MCF 10A (cell line): ENCODE results near the gene XRN2. TPM values are rescaled to one million over a fixed set of nuclear protein-coding genes. Genes with fewer than 3 reads are reported as not detected.

ENCODE experiments used
- BruUV-seq: library from RNA; stranded (reverse); fragments of 400-500 nt; replicated peaks from 2 replicates; lab custom pipeline; 2021; lab: Mats Ljungman, UMichigan
- CTCF ChIA-PET: fragments of 300-600 bp; sonication (Branson Sonifier 250); formaldehyde crosslinking; extraction: SDS; loops from one replicate; lab custom pipeline; 2021; ENCODE audit warnings: antibody characterized with exemption, inconsistent platforms; lab: Yijun Ruan, JAX
- POLR2A ChIA-PET: fragments of 300-600, 350-650 bp; sonication (Branson Sonifier 250); formaldehyde crosslinking; extraction: SDS; loops from one replicate; lab custom pipeline; 2020; ENCODE audit warnings: antibody characterized with exemption, inconsistent platforms; lab: Yijun Ruan, JAX
- DNase-seq: peaks from one replicate; pipeline ENCODE4 v3.0.0-alpha.2; 2018; ENCODE audit not compliant: unreplicated experiment
- H3K27ac Mint-ChIP-seq: one replicate; pipeline ENCODE4 v1.8.0; 2022; ENCODE audit warnings: mild to moderate bottlenecking, low read depth, mixed read lengths; ENCODE audit not compliant: unreplicated experiment
- H3K27me3 Mint-ChIP-seq: one replicate; pipeline ENCODE4 v1.8.0; 2022; ENCODE audit warnings: mixed read lengths; ENCODE audit not compliant: insufficient read depth, unreplicated experiment
- H3K36me3 Mint-ChIP-seq: one replicate; pipeline ENCODE4 v1.8.0; 2022; ENCODE audit warnings: mild to moderate bottlenecking, moderate library complexity, mixed read lengths; ENCODE audit not compliant: insufficient read depth, unreplicated experiment
- H3K4me1 Mint-ChIP-seq: one replicate; pipeline ENCODE4 v1.8.0; 2022; ENCODE audit warnings: mixed read lengths; ENCODE audit not compliant: insufficient read depth, unreplicated experiment
- H3K4me3 Mint-ChIP-seq: one replicate; pipeline ENCODE4 v1.8.0; 2022; ENCODE audit warnings: mild to moderate bottlenecking, moderate library complexity, mixed read lengths; ENCODE audit not compliant: unreplicated experiment
- H3K9me3 Mint-ChIP-seq: one replicate; pipeline ENCODE4 v1.8.0; 2022; ENCODE audit warnings: mixed read lengths; ENCODE audit not compliant: unreplicated experiment
- intact Hi-C: fragments of 100-400 bp; cut with micrococcal nuclease; formaldehyde crosslinking; loops from 2 replicates; pipeline ENCODE4 v1.14.1; 2022
- total RNA-seq: library from RNA; stranded (reverse); gene quantifications from 2 replicates; pipeline ENCODE4 v1.2.3, GENCODE V29; 2022
- TF ChIP-seq, protein P1 (sequence below): fragments of 200-600 bp; IDR thresholded peaks from one replicate; pipeline ENCODE4 v1.8.0; 2022; ENCODE audit warnings: antibody characterized with exemption, mild to moderate bottlenecking; ENCODE audit not compliant: unreplicated experiment

The XRN2 gene
- total RNA-seq, 1 experiment from 2014 or later: 67.8 TPM

DNA sequence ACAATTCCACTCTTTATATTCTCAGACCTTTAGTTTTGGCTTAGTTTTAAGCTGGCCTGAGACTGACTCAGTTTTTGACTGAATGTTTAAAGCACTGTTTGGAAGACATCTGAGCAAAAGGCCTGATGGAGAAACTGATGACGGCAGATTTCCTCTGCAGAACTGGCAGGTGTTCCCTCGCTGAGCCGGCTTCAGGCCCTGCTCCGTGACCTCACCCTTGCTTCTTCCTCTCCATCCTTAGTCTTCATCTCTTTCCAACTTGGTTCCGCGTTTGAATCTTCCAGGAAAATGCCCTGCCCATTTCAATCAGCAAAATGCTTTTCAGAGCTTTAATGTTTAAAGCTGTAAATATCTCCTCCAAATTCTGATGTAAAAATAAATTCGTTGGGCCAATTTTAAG is 87.6 kb downstream of the XRN2 start:
- intact Hi-C loops: no loop called here
- no TSS peak for BruUV-seq
- ChIA-PET CTCF (interaction anchor here (0.6 to 1.7 kb wide), 3 partner anchors 155 to 1388 kb away, joined by 3 to 13 read pairs (median 5); no protein-coding TSS in a partner anchor), POLR2A (interaction anchor here (1.2 to 2.3 kb wide), 3 partner anchors 11 to 47 kb away, joined by 3 to 10 read pairs (median 4); no protein-coding TSS in a partner anchor)
- Mint-ChIP-seq H3K27ac (no peak overlapping the region), H3K36me3 (peaks cover 51% of the 10 kb centered on the region), H3K4me1 (no peaks in the 10 kb centered on the region), H3K27me3 (no peaks in the 10 kb centered on the region), H3K9me3 (no peaks in the 10 kb centered on the region), H3K4me3 (no peak overlapping the region)
- no peak for DNase-seq
- TF ChIP-seq, protein P1, sequence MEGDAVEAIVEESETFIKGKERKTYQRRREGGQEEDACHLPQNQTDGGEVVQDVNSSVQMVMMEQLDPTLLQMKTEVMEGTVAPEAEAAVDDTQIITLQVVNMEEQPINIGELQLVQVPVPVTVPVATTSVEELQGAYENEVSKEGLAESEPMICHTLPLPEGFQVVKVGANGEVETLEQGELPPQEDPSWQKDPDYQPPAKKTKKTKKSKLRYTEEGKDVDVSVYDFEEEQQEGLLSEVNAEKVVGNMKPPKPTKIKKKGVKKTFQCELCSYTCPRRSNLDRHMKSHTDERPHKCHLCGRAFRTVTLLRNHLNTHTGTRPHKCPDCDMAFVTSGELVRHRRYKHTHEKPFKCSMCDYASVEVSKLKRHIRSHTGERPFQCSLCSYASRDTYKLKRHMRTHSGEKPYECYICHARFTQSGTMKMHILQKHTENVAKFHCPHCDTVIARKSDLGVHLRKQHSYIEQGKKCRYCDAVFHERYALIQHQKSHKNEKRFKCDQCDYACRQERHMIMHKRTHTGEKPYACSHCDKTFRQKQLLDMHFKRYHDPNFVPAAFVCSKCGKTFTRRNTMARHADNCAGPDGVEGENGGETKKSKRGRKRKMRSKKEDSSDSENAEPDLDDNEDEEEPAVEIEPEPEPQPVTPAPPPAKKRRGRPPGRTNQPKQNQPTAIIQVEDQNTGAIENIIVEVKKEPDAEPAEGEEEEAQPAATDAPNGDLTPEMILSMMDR: no peak

DNA sequence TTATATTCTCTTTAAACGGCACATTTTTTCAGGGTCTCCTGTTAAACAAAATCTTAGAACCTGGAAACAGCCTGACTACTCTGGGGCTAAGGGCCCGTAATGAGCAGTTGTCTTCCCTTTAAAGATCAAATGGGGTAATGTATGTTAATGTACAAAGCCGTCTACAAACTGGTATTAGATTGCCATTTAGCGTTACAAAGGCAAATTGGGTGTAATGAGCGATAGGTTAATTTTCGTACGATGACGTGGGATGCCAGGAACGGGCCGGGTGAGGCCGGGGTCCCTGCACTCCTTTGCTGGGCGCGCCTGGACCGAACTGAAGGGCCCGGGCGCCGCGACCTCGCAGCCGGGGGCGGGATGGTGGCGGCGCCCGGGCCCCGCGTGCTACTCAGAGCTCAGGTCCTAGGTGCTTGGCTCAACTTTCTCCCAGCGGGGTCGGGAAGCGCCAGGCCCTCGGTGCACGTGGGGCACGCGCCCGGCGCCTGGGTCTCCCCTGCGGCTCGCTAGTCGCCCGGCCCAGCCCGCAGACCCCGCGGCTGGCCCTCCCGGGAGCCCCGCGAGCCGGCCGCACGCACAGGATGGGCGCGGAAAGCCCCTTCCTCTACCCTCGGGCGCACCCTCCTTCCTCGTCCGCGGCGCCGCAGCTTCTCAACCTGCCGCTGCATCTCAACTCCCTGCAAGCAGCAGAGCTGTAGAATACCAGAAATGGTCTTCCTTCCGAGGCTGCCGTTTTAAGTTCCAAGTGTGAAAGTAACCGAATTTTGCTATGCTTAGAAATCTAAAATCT is 88.2 kb downstream of the XRN2 start:
- no peaks in the 10 kb centered on the region for H3K4me1 Mint-ChIP-seq
- H3K27ac Mint-ChIP-seq: no peak overlapping the region
- H3K9me3 Mint-ChIP-seq: no peaks in the 10 kb centered on the region
- BruUV-seq: no TSS peak
- no peak overlapping the region for H3K4me3 Mint-ChIP-seq
- peaks cover 51% of the 10 kb centered on the region for H3K36me3 Mint-ChIP-seq
- no peak for DNase-seq
- intact Hi-C loops: no loop called here
- TF ChIP-seq, protein P1: no peak
- ChIA-PET CTCF (interaction anchor here (0.9 to 1.7 kb wide), 2 partner anchors 156 to 554 kb away, joined by 3 to 13 read pairs; no protein-coding TSS in a partner anchor), POLR2A (interaction anchor here (1.2 to 1.6 kb wide), 2 partner anchors 10 to 17 kb away, joined by 3 to 4 read pairs; no protein-coding TSS in a partner anchor)
- H3K27me3 Mint-ChIP-seq: no peaks in the 10 kb centered on the region

DNA sequence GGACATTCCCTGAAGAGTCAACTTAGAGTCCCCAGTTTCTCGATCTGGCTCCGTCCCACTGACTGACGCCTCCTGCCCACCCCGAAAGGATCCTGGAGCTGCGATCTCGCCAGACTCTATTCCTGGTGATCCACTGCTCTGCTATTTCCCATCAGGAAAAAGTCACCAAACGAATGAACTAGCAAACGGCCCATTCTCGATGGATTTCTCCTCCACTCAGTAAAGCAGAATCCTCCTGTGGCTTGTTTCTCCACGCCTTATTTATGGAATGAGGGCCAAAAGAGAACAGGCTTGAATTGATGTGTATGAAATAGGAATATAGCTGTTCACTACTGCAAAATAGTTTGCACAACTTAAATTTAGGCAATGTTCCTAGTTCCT is 88.8 kb downstream of the XRN2 start:
- no peaks in the 10 kb centered on the region for H3K4me1 Mint-ChIP-seq
- DNase-seq: no peak
- intact Hi-C loops: no loop called here
- H3K27ac Mint-ChIP-seq: no peak overlapping the region
- no peak overlapping the region for H3K4me3 Mint-ChIP-seq
- ChIA-PET POLR2A (interaction anchor here (1.2 to 1.6 kb wide), 2 partner anchors 9 to 17 kb away, joined by 3 to 4 read pairs; no protein-coding TSS in a partner anchor), CTCF (no interaction called here)
- peaks cover 46% of the 10 kb centered on the region for H3K36me3 Mint-ChIP-seq
- TF ChIP-seq, protein P1: no peak
- no peaks in the 10 kb centered on the region for H3K27me3 Mint-ChIP-seq
- H3K9me3 Mint-ChIP-seq: no peaks in the 10 kb centered on the region
- no TSS peak for BruUV-seq

DNA sequence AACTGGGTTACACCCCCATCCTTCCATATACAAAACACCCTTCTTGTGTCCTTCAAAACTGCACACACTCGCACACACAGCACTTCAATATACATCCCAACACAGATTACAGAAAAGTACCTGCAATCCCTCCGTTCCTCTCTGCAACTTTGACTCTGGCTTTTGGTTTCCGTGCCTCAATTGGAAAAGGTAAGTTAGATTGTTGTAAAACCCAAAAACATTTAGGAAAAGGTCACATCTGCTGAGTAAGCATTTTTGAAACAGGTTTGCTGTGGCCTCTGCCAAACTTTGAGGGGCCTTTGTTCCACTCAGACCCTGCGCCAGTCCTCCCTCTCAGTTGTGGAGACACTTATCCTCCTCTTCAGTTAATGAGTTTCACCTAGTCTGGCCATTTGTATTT is 90.0 kb downstream of the XRN2 start:
- Mint-ChIP-seq H3K4me1 (no peaks in the 10 kb centered on the region), H3K27me3 (peaks cover 8% of the 10 kb centered on the region), H3K9me3 (no peaks in the 10 kb centered on the region), H3K27ac (no peak overlapping the region), H3K4me3 (no peak overlapping the region), H3K36me3 (peaks cover 34% of the 10 kb centered on the region)
- no peak for DNase-seq
- intact Hi-C loops: no loop called here
- POLR2A ChIA-PET: interaction anchor here (0.5 to 1.4 kb wide), 4 partner anchors 13 to 167 kb away, joined by 3 to 5 read pairs (median 4); no protein-coding TSS in a partner anchor
- CTCF ChIA-PET: interaction anchor here (2.6 kb wide), 1 partner anchor 158 kb away, joined by 7 read pairs; no protein-coding TSS in a partner anchor
- no TSS peak for BruUV-seq
- TF ChIP-seq, protein P1: no peak
